H1 (cell line): ENCODE data around the gene RBFOX1. TPM values are rescaled to one million over a fixed set of nuclear protein-coding genes. Genes with fewer than 3 reads are reported as not detected.

Source experiments
- CTCF ChIA-PET: fragments of 300-600 bp; sonication (Branson Sonifier 250); formaldehyde crosslinking; loops from one replicate; lab custom pipeline; 2021; ENCODE audit not compliant: partially characterized antibody; lab: Charles Lee
- POLR2A ChIA-PET: fragments of 300-600 bp; sonication (Branson Sonifier 250); formaldehyde crosslinking; loops from one replicate; lab custom pipeline; 2021; ENCODE audit warnings: inconsistent platforms; ENCODE audit not compliant: partially characterized antibody; lab: Charles Lee
- DNase-seq, 2 experiments: peaks; one replicate each; pipeline versions ENCODE4 v3.0.0 to v3.0.0-alpha.2; 2010 to 2022; ENCODE audit warnings: low spot score in 2 of 2, low read depth in 1 of 2, mixed read lengths in 1 of 2
- FAIRE-seq: peaks from 2 replicates; lab custom pipeline; 2011; peaks lifted over from hg19 to GRCh38; lab: Jason Lieb, UNC
- H2AFZ ChIP-seq: 2 replicates; pipeline ENCODE4 v1.8.1; 2012; ENCODE audit warnings: low read length, inconsistent platforms
- H2AK5ac ChIP-seq: 2 replicates; pipeline ENCODE4 v1.6.1; 2013; ENCODE audit warnings: low read depth, low read length
- H2BK120ac ChIP-seq: replicated peaks from 2 replicates; pipeline ENCODE3; 2013; ENCODE audit warnings: low read depth, low read length, inconsistent platforms
- H2BK12ac ChIP-seq: 2 replicates; pipeline ENCODE4 v1.6.1; 2013; ENCODE audit warnings: low read depth, low read length
- H2BK15ac ChIP-seq: 2 replicates; pipeline ENCODE4 v1.6.1; 2013; ENCODE audit warnings: low read length
- H2BK20ac ChIP-seq: 2 replicates; pipeline ENCODE4 v1.6.1; 2013; ENCODE audit warnings: low read length
- H2BK5ac ChIP-seq: 2 replicates; pipeline ENCODE4 v1.6.1; 2013; ENCODE audit warnings: low read depth, low read length
- H3K14ac ChIP-seq: 2 replicates; pipeline ENCODE4 v1.6.1; 2013; ENCODE audit warnings: inconsistent platforms; ENCODE audit not compliant: insufficient read length
- H3K18ac ChIP-seq: 2 replicates; pipeline ENCODE4 v1.6.1; 2013; ENCODE audit warnings: low read length; ENCODE audit errors: extremely low read depth
- H3K23ac ChIP-seq: 2 replicates; pipeline ENCODE4 v1.6.1; 2013; ENCODE audit warnings: inconsistent platforms; ENCODE audit not compliant: insufficient read length
- H3K23me2 ChIP-seq: 2 replicates; pipeline ENCODE4 v1.6.1; 2013; ENCODE audit warnings: low read depth, low read length
- H3K27ac ChIP-seq: 2 replicates; pipeline ENCODE4 v1.6.1; 2011; ENCODE audit warnings: low read depth, low read length, inconsistent platforms
- H3K27me3 ChIP-seq, 4 experiments: replicated peaks in 1 of 4; 1 replicate in 1 of 4; 2 replicates in 3 of 4; pipeline versions ENCODE4 v1.6.1 to v1.8.1; 2011 to 2013; ENCODE audit warnings: low read length in 3 of 4, mild to moderate bottlenecking in 3 of 4, inconsistent platforms in 2 of 4, mixed read lengths in 2 of 4, moderate library complexity in 1 of 4; ENCODE audit not compliant: control insufficient read depth in 3 of 4, insufficient read depth in 3 of 4; ENCODE audit errors: extremely low read depth in 1 of 4
- H3K36me3 ChIP-seq, 4 experiments: 2 replicates each; pipeline versions ENCODE4 v1.6.1 to v1.8.1; 2011 to 2013; ENCODE audit warnings: mild to moderate bottlenecking in 4 of 4, low read length in 3 of 4, moderate library complexity in 2 of 4, control low read depth in 1 of 4, inconsistent platforms in 1 of 4; ENCODE audit not compliant: insufficient read depth in 4 of 4, control insufficient read depth in 2 of 4
- H3K4ac ChIP-seq: replicated peaks from 2 replicates; pipeline ENCODE3; 2013; ENCODE audit warnings: low read length, low read depth, mixed read lengths, inconsistent platforms; ENCODE audit not compliant: insufficient read length
- H3K4me1 ChIP-seq, 4 experiments: replicated peaks in 1 of 4; 1 replicate in 1 of 4; 2 replicates in 3 of 4; pipeline versions ENCODE4 v1.6.1 to v1.8.1; 2011 to 2013; ENCODE audit warnings: low read length in 3 of 4, inconsistent platforms in 2 of 4, mixed read lengths in 1 of 4; ENCODE audit not compliant: insufficient read depth in 4 of 4, control insufficient read depth in 3 of 4
- H3K4me2 ChIP-seq, 2 experiments: 2 replicates each; pipeline versions ENCODE4 v1.6.1 to v1.8.1; 2011 to 2013; ENCODE audit warnings: low read depth in 2 of 2, low read length in 2 of 2, control low read depth in 1 of 2, inconsistent platforms in 1 of 2, mild to moderate bottlenecking in 1 of 2; ENCODE audit not compliant: insufficient read depth in 1 of 2
- H3K4me3 ChIP-seq, 4 experiments: fragments of 200-600, 300-600 bp in 1 of 4; sonication (generic), shearing (Covaris generic), sonication (Bioruptor Twin) in 1 of 4; 2 replicates each; pipeline versions ENCODE4 v1.5.1 to v1.8.1; 2011 to 2016; ENCODE audit warnings: low read length in 4 of 4, low read depth in 3 of 4, control low read depth in 2 of 4, inconsistent platforms in 2 of 4, mild to moderate bottlenecking in 2 of 4, mixed read lengths in 1 of 4, moderate library complexity in 1 of 4; ENCODE audit not compliant: insufficient read depth in 2 of 4; ENCODE audit errors: extremely low read depth in 1 of 4
- H3K56ac ChIP-seq: replicated peaks from 2 replicates; pipeline ENCODE3; 2013; ENCODE audit warnings: low read depth, mild to moderate bottlenecking, mixed read lengths, low read length, inconsistent platforms; ENCODE audit not compliant: insufficient read length
- H3K79me1 ChIP-seq: 2 replicates; pipeline ENCODE4 v1.6.1; 2013; ENCODE audit warnings: low read depth, low read length, control low read depth
- H3K79me2 ChIP-seq, 2 experiments: 2 replicates each; pipeline versions ENCODE4 v1.6.1 to v1.8.1; 2012 to 2013; ENCODE audit warnings: low read length in 2 of 2, mild to moderate bottlenecking in 2 of 2, inconsistent platforms in 1 of 2; ENCODE audit not compliant: insufficient read depth in 2 of 2, control insufficient read depth in 1 of 2
- H3K9ac ChIP-seq, 4 experiments: replicated peaks in 1 of 4; 1 replicate in 1 of 4; 2 replicates in 3 of 4; pipeline versions ENCODE4 v1.6.1 to v1.8.1; 2011 to 2013; ENCODE audit warnings: low read depth in 3 of 4, low read length in 3 of 4, control low read depth in 2 of 4, mild to moderate bottlenecking in 2 of 4, moderate library complexity in 2 of 4, inconsistent platforms in 1 of 4; ENCODE audit errors: extremely low read depth in 1 of 4
- H3K9me3 ChIP-seq, 2 experiments: 2 replicates each; pipeline versions ENCODE4 v1.6.1 to v1.8.1; 2012 to 2013; ENCODE audit warnings: mild to moderate bottlenecking in 2 of 2, moderate library complexity in 2 of 2, control low read depth in 1 of 2, inconsistent platforms in 1 of 2, low read depth in 1 of 2, low read length in 1 of 2, mixed read lengths in 1 of 2; ENCODE audit not compliant: insufficient read depth in 2 of 2
- H4K20me1 ChIP-seq, 2 experiments: replicated peaks in 1 of 2; 2 replicates each; pipeline versions ENCODE3 to v1.8.1; 2011 to 2013; ENCODE audit warnings: inconsistent platforms in 2 of 2, low read length in 2 of 2, mild to moderate bottlenecking in 1 of 2; ENCODE audit not compliant: insufficient read depth in 2 of 2, control insufficient read depth in 1 of 2
- H4K5ac ChIP-seq: 2 replicates; pipeline ENCODE4 v1.6.1; 2013; ENCODE audit warnings: low read length, low read depth, mixed read lengths, inconsistent platforms; ENCODE audit not compliant: insufficient read length
- H4K8ac ChIP-seq: 2 replicates; pipeline ENCODE4 v1.8.0; 2013; ENCODE audit warnings: mild to moderate bottlenecking, moderate library complexity, low read length, inconsistent platforms; ENCODE audit not compliant: insufficient read depth; ENCODE audit errors: extremely low read depth
- H4K91ac ChIP-seq: replicated peaks from 2 replicates; pipeline ENCODE3; 2013; ENCODE audit warnings: low read length, mixed read lengths, inconsistent platforms; ENCODE audit not compliant: insufficient read length
- CBX8 ChIP-seq: fragments of 300-800, 300-1000 bp; sonication (generic); IDR thresholded peaks from 2 replicates; pipeline ENCODE4 v1.7.1; 2016; ENCODE audit warnings: low read depth, low read length, borderline replicate concordance
- HDAC6 ChIP-seq: IDR thresholded peaks from one replicate; pipeline ENCODE4 v1.7.1; 2012; ENCODE audit warnings: low read depth, mild to moderate bottlenecking, inconsistent platforms, low read length, moderate library complexity
- MAFK ChIP-seq: IDR thresholded peaks from 2 replicates; pipeline ENCODE4 v1.6.1; 2012; ENCODE audit warnings: low read depth, mild to moderate bottlenecking, improper control_type of control experiment, low read length
- POLR2A ChIP-seq, 2 experiments: IDR thresholded peaks; 1 replicate in 1 of 2; 2 replicates in 1 of 2; pipeline ENCODE4 v1.6.1; 2011; ENCODE audit warnings: low read depth in 2 of 2, low read length in 2 of 2, mild to moderate bottlenecking in 2 of 2; ENCODE audit errors: control extremely low read depth in 1 of 2
- SIX5 ChIP-seq: IDR thresholded peaks from 2 replicates; pipeline ENCODE4 v1.6.1; 2011; ENCODE audit warnings: mild to moderate bottlenecking, low read depth, low read length
- SP1 ChIP-seq: IDR thresholded peaks from 2 replicates; pipeline ENCODE4 v1.6.1; 2011; ENCODE audit warnings: low read depth, low read length
- SP2 ChIP-seq: IDR thresholded peaks from 2 replicates; pipeline ENCODE4 v1.6.1; 2012; ENCODE audit warnings: mild to moderate bottlenecking, low read length, inconsistent platforms
- WGBS, 2 experiments: shearing (Covaris generic) in 1 of 2; methylation state at CpG; one replicate each; pipeline versions ENCODE4 v1.1.6 to v1.1.7; 2013 to 2015; ENCODE audit warnings: low lambda C conversion rate in 2 of 2, mixed read lengths in 2 of 2, inconsistent platforms in 1 of 2, low coverage in 1 of 2, missing lambda C conversion rate in 1 of 2; ENCODE audit not compliant: insufficient replicate concordance in 2 of 2, insufficient coverage in 1 of 2, insufficient read length in 1 of 2; ENCODE audit errors: extremely low coverage in 1 of 2, missing lambda C conversion rate in 1 of 2; 5-methylcytosine and 5-hydroxymethylcytosine counted together
- polyA plus RNA-seq, 7 experiments: library from polyadenylated mRNA; depleted of rRNA in 3 of 7; stranded (reverse) in 5 of 7; unstranded in 2 of 7; fragments of >200 nt in 5 of 7; fragments of 200-250 nt in 2 of 7; gene quantifications; 1 replicate in 5 of 7; 2 replicates in 1 of 7; 4 replicates in 1 of 7; pipeline versions ENCODE4 v1.2.1 to v1.2.3, GENCODE V29; 2011 to 2013; ENCODE audit warnings: missing spikeins in 2 of 7, mixed read lengths in 2 of 7
- total RNA-seq: library from RNA; stranded (reverse); fragmentation: NEBNext Ultra II Directional; extraction: Animal tissue kit (Norgen Biotek cat#: 25700); gene quantifications from 2 replicates; pipeline ENCODE4 v1.2.1, GENCODE V29; 2021
- TF ChIP-seq, protein P1 (sequence below): IDR thresholded peaks from 2 replicates; pipeline ENCODE4 v1.6.1; 2011; ENCODE audit warnings: low read length, improper control_type of control experiment

The RBFOX1 gene
- total and polyA plus RNA-seq, 2 of the 8 experiments (the other 6 are each of a cell fraction or from before 2014, with no cell fraction given) = 1.7 to 2.8 TPM

DNA sequence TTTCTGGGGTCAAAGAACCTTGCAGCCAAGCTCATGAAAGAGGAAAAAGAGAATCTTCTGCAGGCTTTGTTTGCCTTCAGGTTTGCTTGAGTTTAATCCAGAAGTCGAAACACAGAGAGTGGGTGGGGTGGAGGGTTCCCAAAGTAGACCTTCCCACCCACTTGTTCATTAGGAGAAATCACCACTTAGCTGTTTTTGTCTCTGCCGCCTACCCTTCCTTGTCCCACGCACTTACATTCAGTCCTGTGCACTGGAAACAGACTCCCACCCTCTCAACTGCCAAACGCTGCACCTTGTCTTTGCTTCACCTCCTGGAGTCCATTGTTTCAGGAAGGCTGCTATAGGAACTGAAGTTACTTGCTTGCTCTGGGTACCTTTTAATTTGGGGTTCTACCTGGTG lies 38.6 kb upstream of the RBFOX1 start:
- Histone ChIP-seq H3K4ac (no peak overlapping the region), H3K36me3 (no peaks in the 10 kb centered on the region), H3K4me3 (no peak overlapping the region), H2AFZ (no peak overlapping the region), H2BK12ac (no peak overlapping the region), H4K8ac (no peak overlapping the region), H4K20me1 (no peaks in the 10 kb centered on the region), H3K18ac (no peak overlapping the region), H2BK15ac (no peak overlapping the region), H4K5ac (no peak overlapping the region), H3K4me1 (no peaks in the 10 kb centered on the region), H3K79me2 (no peaks in the 10 kb centered on the region), H3K23ac (no peak overlapping the region), H4K91ac (no peak overlapping the region), H2BK5ac (no peak overlapping the region), H2BK120ac (no peak overlapping the region), H3K4me2 (no peak overlapping the region), H3K27ac (no peak overlapping the region), H3K9me3 (no peaks in the 10 kb centered on the region), H2BK20ac (no peak overlapping the region), H3K79me1 (no peaks in the 10 kb centered on the region), H3K23me2 (no peaks in the 10 kb centered on the region), H2AK5ac (no peak overlapping the region), H3K9ac (no peak overlapping the region), H3K56ac (no peak overlapping the region), H3K27me3 (no peaks in the 10 kb centered on the region), H3K14ac (no peak overlapping the region)
- FAIRE-seq (no peak), DNase-seq (no peak)
- ChIA-PET CTCF (interaction anchor here (2.0 kb wide), 1 partner anchor 26 kb away, joined by 6 read pairs; no protein-coding TSS in a partner anchor), POLR2A (no interaction called here)
- TF ChIP-seq SP2 = no peak
- TF ChIP-seq SIX5 = no peak
- no peak for TF ChIP-seq POLR2A (IDR thresholded peaks at IDR 0.05; ENCODE audit: control extremely low read depth in 1 of 2, low read depth in 2 of 2, low read length in 2 of 2)
- TF ChIP-seq MAFK = no peak
- TF ChIP-seq SP1 = no peak
- TF ChIP-seq, protein P1, sequence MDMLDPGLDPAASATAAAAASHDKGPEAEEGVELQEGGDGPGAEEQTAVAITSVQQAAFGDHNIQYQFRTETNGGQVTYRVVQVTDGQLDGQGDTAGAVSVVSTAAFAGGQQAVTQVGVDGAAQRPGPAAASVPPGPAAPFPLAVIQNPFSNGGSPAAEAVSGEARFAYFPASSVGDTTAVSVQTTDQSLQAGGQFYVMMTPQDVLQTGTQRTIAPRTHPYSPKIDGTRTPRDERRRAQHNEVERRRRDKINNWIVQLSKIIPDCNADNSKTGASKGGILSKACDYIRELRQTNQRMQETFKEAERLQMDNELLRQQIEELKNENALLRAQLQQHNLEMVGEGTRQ = no peak
- no peak for TF ChIP-seq CBX8
- no peak for TF ChIP-seq HDAC6
- WGBS, 2 experiments = 86% methylated on average over 4 of the region's 4 CpGs; no CpG with 5 or more reads in 1 of the 2 experiments
